Lung (tissue), 12 donors: Measurements from ENCODE around the gene CFAP20DC. TPM values are rescaled to one million over a fixed set of nuclear protein-coding genes. Genes with fewer than 3 reads are reported as not detected.
"Not testable (repeated sequence)": the region's sequence is repeated elsewhere in the genome, so short reads cannot be mapped to it uniquely, and the experiment has no call there.

Source experiments
- ATAC-seq: fragments of 200-7000 bp; cut with Tn5 transposase; one replicate; pipeline ENCODE4 v1.9.1; 2020; ENCODE audit warnings: moderate number of reproducible peaks; ENCODE audit not compliant: insufficient read depth, low FRiP score
- DNase-seq, 3 donors: peaks; one replicate each; pipeline ENCODE4 v3.0.0-alpha.2; 2013 to 2017
- H3K27ac ChIP-seq, 2 donors: one replicate each; pipeline ENCODE4 v1.5.1; 2013; ENCODE audit warnings: mild to moderate bottlenecking in 2 of 2, moderate library complexity in 2 of 2, control low read depth in 1 of 2, inconsistent platforms in 1 of 2, low read depth in 1 of 2, low read length in 1 of 2
- H3K27me3 ChIP-seq, 3 donors: one replicate each; pipeline ENCODE4 v1.5.1; 2013; ENCODE audit warnings: low read length in 2 of 3; ENCODE audit not compliant: control insufficient read depth in 3 of 3, insufficient read depth in 3 of 3
- H3K36me3 ChIP-seq, 4 donors: one replicate each; pipeline ENCODE4 v1.5.1; 2013; ENCODE audit warnings: low read length in 4 of 4, mild to moderate bottlenecking in 1 of 4, moderate library complexity in 1 of 4; ENCODE audit not compliant: control insufficient read depth in 4 of 4, insufficient read depth in 4 of 4
- H3K4me1 ChIP-seq, 5 donors: one replicate each; pipeline ENCODE4 v1.5.1; 2013; ENCODE audit warnings: low read length in 5 of 5, mild to moderate bottlenecking in 2 of 5, moderate library complexity in 1 of 5; ENCODE audit not compliant: control insufficient read depth in 5 of 5, insufficient read depth in 5 of 5
- H3K4me3 ChIP-seq: one replicate; pipeline ENCODE4 v1.5.1; 2013; ENCODE audit warnings: mild to moderate bottlenecking, control low read depth, moderate library complexity
- H3K9ac ChIP-seq, 2 donors: one replicate each; pipeline ENCODE4 v1.5.1; 2013; ENCODE audit warnings: low read length in 2 of 2, control low read depth in 1 of 2; ENCODE audit not compliant: insufficient read depth in 1 of 2
- H3K9me3 ChIP-seq, 4 donors: one replicate each; pipeline ENCODE4 v1.5.1; 2013; ENCODE audit warnings: low read length in 3 of 4, mild to moderate bottlenecking in 1 of 4, moderate library complexity in 1 of 4; ENCODE audit not compliant: control insufficient read depth in 4 of 4, insufficient read depth in 3 of 4
- CTCF ChIP-seq: IDR thresholded peaks from 2 replicates; pipeline ENCODE4 v1.5.1; 2012; ENCODE audit warnings: mild to moderate bottlenecking; ENCODE audit errors: control extremely low read depth, extremely low read depth
- WGBS, 2 donors: extraction: QIAGEN DNeasy Blood & Tissue Kit; methylation state at CpG; one replicate each; pipeline ENCODE4 v1.1.7; 2013; 5-methylcytosine and 5-hydroxymethylcytosine counted together
- polyA plus RNA-seq, 2 donors: library from polyadenylated mRNA; stranded (reverse); fragments of 200-250 nt; gene quantifications; one replicate each; pipeline ENCODE4 v1.2.1, GENCODE V29; 2013
- total RNA-seq, 2 donors: library from RNA; depleted of rRNA in 1 of 2; stranded (reverse); fragments of >200 nt in 1 of 2; gene quantifications; one replicate each; pipeline ENCODE4 v1.2.1, GENCODE V29; 2014 to 2021
- donor health status: control.
- donor health status: control.
- donor health status: Bipolar disorder and iron deficiency.
- donor health status: healthy.
- donor health status: DM: yes; HTN: yes; CAD: no.

The CFAP20DC gene
- total and polyA plus RNA-seq, 4 donors: 0.47 to 5.4 (median 1.5) TPM

DNA sequence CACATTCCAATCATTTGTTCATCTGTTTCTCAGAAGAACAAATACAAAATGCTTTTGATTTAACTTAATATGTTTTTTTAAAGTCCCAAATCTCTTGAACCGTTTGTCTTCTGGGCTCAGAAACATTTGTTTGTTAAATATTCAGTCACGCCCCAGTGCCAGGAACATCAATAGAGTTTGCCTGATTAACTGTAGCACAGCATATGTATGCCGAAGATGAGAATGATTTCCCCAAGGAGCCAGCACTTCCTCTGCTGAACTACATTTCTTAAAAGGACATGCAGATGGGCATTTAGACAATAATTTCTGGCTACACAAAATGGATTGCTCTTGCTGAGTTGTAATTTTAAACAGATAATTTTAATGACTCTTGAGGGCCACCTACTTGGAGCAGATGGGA, 191.7 kb downstream of the CFAP20DC start:
- WGBS, 2 donors: 56 to 71% methylated on average over 3 of the region's 3 CpGs
- no peaks in the 10 kb centered on the region for H3K27me3 ChIP-seq
- H3K4me1 ChIP-seq: peaks cover 0 to 3% (median 0%) of the 10 kb centered on the region in 5 donors
- no peaks in the 10 kb centered on the region for H3K9me3 ChIP-seq
- no peak overlapping the region for H3K27ac ChIP-seq
- no peak overlapping the region for H3K4me3 ChIP-seq
- no peak for ATAC-seq
- H3K9ac ChIP-seq: no peak overlapping the region
- peak in 1 of 3 donors; percentile 21 for DNase-seq
- no peak for TF ChIP-seq CTCF
- H3K36me3 ChIP-seq: no peaks in the 10 kb centered on the region

DNA sequence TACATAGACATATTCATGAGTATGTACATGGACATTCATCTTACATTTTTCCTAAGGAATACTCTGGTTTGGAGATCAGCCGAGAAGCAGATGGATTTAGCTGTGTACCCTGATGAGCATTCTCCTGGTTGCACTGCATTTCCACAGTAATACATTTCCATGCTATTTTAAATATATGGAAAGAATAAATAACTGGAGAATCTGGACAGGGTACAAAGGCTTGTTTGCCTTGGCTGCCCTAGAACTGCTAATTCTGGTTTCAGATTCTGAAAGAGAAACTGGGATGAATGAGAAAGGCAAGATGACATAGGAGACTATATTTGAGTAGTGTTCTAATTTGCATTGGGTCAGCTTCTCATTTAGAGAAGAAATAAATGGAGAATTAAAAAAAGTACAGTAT, 192.4 kb downstream of the CFAP20DC start:
- Histone ChIP-seq H3K36me3 (no peaks in the 10 kb centered on the region), H3K4me1 (peaks cover 0 to 3% (median 0%) of the 10 kb centered on the region in 5 donors), H3K4me3 (no peak overlapping the region), H3K27ac (no peak overlapping the region), H3K27me3 (no peaks in the 10 kb centered on the region), H3K9ac (no peak overlapping the region), H3K9me3 (no peaks in the 10 kb centered on the region)
- 81 to 85% methylated on average over 1 of the region's 1 CpG for WGBS, 2 donors
- no peak for TF ChIP-seq CTCF
- ATAC-seq (no peak), DNase-seq (peak in 1 of 3 donors; percentile 27)

GRCh38 chr3:58848826-58849225, 201.0 kb downstream of the CFAP20DC start:
- DNase-seq (no peak), ATAC-seq (no peak)
- Histone ChIP-seq H3K9me3 (no peaks in the 10 kb centered on the region), H3K4me3 (no peak overlapping the region), H3K4me1 (no peaks in the 10 kb centered on the region), H3K9ac (no peak overlapping the region), H3K27me3 (no peaks in the 10 kb centered on the region), H3K27ac (no peak overlapping the region), H3K36me3 (no peaks in the 10 kb centered on the region)
- no peak for TF ChIP-seq CTCF
- WGBS, 2 donors: 71 to 82% methylated on average over 7 of the region's 7 CpGs

DNA sequence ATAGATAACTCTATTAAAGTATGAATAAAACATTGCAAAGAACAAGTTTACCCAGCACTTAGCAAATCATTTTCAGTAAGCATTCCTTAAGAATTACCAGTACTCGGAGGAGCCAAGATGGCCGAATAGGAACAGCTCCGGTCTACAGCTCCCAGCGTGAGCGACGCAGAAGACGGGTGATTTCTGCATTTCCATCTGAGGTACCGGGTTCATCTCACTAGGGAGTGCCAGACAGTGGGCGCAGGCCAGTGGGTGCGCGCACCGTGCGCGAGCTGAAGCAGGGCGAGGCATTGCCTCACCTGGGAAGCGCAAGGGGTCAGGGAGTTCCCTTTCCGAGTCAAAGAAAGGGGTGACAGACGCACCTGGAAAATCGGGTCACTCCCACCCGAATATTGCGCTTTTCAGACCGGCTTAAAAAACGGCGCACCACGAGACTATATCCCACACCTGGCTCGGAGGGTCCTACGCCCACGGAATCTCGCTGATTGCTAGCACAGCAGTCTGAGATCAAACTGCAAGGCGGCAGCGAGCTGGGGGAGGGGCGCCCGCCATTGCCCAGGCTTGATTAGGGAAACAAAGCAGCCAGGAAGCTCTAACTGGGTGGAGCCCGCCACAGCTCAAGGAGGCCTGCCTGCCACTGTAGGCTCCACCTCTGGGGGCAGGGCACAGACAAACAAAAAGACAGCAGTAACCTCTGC, 207.6 kb downstream of the CFAP20DC start:
- H3K9ac ChIP-seq, H3K27me3 ChIP-seq, H3K4me1 ChIP-seq, DNase-seq, ATAC-seq, H3K9me3 ChIP-seq, H3K27ac ChIP-seq, H3K4me3 ChIP-seq, H3K36me3 ChIP-seq: not testable (repeated sequence)
- WGBS, 2 donors: 83 to 91% methylated on average over 14 to 16 of the region's 34 CpGs
